Lower leg skin (tissue), 3 donors: ENCODE measurements around the gene MYL6.

Source experiments
- POLR2A ChIP-seq, 2 donors: fragments of 450-650 bp; IDR thresholded peaks; one replicate each; pipeline ENCODE4 v1.6.1; 2016 to 2017; ENCODE audit warnings: antibody characterized with exemption in 2 of 2, mild to moderate bottlenecking in 1 of 2, moderate library complexity in 1 of 2
- TF ChIP-seq, protein P1 (sequence below), 3 donors: fragments of 450-650 bp; IDR thresholded peaks; one replicate each; pipeline ENCODE4 v1.5.1; 2016; ENCODE audit warnings: antibody characterized with exemption in 3 of 3, mild to moderate bottlenecking in 3 of 3, moderate library complexity in 2 of 3

DNA sequence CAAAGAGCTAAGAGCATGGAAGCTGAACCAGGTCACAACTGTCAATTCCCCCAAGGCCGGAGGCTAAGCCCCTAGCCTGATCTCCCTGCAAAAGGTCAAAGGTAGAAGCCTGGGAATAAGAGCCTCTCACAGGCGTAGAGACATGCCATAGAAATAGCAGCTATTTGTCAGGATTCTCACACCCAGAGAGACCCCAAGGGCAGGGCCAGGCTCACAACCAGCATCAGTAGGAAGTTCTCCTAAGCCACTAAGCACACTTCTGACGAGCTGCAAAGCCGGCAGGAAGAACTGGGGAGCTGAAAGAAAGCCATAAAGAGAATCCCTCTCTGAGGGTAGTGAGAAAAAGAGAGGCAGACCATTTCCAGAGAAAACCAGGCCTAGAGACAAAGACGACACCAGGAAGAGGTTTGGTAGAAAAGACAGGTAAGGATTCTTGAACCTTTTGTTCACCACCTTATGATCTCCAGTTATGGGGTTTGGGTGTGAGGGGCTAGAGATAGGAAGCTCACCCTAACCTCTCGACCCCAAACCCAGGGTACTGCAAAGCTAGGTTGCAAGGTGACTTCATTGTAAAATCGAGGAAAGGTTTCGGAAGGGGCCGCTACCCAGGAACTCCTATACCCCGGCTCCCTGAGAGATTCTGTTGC lies 30.1 kb downstream of the MYL6 start:
- no peak for TF ChIP-seq POLR2A (IDR thresholded peaks at IDR 0.05)
- TF ChIP-seq, protein P1, sequence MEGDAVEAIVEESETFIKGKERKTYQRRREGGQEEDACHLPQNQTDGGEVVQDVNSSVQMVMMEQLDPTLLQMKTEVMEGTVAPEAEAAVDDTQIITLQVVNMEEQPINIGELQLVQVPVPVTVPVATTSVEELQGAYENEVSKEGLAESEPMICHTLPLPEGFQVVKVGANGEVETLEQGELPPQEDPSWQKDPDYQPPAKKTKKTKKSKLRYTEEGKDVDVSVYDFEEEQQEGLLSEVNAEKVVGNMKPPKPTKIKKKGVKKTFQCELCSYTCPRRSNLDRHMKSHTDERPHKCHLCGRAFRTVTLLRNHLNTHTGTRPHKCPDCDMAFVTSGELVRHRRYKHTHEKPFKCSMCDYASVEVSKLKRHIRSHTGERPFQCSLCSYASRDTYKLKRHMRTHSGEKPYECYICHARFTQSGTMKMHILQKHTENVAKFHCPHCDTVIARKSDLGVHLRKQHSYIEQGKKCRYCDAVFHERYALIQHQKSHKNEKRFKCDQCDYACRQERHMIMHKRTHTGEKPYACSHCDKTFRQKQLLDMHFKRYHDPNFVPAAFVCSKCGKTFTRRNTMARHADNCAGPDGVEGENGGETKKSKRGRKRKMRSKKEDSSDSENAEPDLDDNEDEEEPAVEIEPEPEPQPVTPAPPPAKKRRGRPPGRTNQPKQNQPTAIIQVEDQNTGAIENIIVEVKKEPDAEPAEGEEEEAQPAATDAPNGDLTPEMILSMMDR (IDR thresholded peaks at IDR 0.05): no peak
